Esophagus mucosa (tissue), 1 donor: Measurements from ENCODE around the gene SLC27A2. TPM values are rescaled to one million over a fixed set of nuclear protein-coding genes. Genes with fewer than 3 reads are reported as not detected.

Experiments used
- ATAC-seq: fragments of 200-7000 bp; cut with Tn5 transposase; one replicate; pipeline ENCODE4 v1.9.1; 2020
- total RNA-seq: library from RNA; stranded (reverse); gene quantifications from one replicate; pipeline ENCODE4 v1.2.4, GENCODE V29; 2023
- donor health status: DM: yes; HTN: yes; CAD: no.

SLC27A2 gene
- total RNA-seq, 1 donor from 2014 or later, result 0.92 TPM

GRCh38 chr15:50190723-50191122 lies 8.7 kb downstream of the SLC27A2 start:
- ATAC-seq, result no peak

- no peak for ATAC-seq
Measured at GRCh38 chr15:50192164-50192563, 10.2 kb downstream of the SLC27A2 start.

GRCh38 chr15:50192926-50193620 lies 11.1 kb downstream of the SLC27A2 start:
- ATAC-seq, result peak; percentile 43

DNA sequence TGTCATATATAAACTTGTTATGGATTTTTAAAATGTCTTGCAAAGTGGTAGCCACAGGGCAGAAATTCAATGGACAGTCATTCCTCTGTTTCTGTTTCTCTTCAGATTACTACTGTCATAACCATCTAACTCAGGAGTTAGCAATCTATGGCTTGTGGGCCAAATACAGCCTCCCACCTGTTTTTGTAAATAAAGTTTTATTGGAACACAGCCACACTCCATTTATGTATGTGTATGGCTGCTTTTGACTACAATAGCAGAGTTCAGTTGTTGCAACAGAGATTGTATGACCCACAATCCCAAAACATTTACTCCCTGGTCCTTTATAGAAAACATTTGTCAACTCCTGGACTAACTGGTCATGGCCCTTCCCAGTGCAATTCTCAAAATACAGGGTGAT lies 20.0 kb downstream of the SLC27A2 start:
- no peak for ATAC-seq

GRCh38 chr15:50206020-50206419 lies 24.0 kb downstream of the SLC27A2 start:
- no peak for ATAC-seq

GRCh38 chr15:50209809-50210208 lies 27.8 kb downstream of the SLC27A2 start:
- ATAC-seq, result peak; percentile 77

- peak; percentile 36 for ATAC-seq
Measured at GRCh38 chr15:50210462-50211157, 28.6 kb downstream of the SLC27A2 start.

DNA sequence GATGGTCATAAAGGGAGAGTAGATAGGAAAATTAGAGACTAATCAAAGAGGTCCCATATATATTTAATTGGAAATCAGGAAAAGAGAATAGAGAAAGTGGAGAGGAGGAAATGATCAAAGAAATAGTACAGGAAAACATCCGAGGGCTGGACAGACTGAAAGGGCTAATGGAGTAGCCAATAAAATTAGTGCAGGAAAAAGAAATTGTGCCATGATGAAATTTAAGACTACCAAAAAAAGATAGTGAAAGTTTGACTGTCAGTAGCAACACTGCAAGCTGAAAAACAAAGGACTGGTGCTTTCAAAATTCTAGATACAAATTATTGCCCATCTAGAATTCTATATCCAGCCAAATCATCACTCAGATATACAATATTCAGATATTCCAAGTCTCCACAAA lies 36.3 kb downstream of the SLC27A2 start:
- ATAC-seq, result no peak

DNA sequence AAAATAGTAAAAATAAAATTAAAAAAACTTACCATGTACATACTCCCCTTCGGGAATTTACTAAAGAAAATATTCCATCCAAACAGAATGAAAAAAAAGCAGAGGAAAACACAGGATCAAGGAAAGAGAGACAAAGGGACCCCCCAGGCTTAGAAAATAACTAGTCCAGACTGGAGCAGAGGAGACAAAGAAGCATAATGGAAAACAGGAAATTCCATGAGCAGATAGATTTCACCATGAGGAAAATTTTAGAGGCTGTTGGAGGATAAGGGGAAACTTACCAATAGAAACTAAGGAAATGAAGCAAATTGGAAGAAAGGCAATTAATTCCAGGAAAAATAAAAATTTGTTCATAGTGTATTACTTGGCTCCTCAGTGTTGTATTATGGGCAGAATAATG lies 36.7 kb downstream of the SLC27A2 start:
- ATAC-seq, result no peak

DNA sequence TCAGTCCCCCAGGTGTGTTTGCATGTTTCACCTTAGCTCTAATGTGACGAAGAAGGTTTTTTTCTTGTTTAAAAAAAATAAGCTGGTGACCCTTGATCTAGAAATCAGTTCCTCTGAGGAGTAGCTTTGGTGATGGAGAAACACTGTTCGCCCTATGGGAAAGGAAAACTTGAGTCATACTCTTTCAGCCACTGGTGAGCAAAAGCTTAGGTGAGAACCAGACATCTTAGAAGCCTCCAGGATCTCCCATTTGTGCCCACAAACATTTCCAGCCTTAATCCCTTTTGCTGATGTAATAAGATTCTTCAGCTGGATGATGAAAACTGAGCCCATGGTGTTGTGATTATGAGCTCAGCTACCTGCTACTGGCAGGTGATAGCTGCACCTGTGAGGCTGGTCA lies 37.8 kb downstream of the SLC27A2 start:
- no peak for ATAC-seq

GRCh38 chr15:50222181-50222580 lies 40.2 kb downstream of the SLC27A2 start:
- no peak for ATAC-seq

DNA sequence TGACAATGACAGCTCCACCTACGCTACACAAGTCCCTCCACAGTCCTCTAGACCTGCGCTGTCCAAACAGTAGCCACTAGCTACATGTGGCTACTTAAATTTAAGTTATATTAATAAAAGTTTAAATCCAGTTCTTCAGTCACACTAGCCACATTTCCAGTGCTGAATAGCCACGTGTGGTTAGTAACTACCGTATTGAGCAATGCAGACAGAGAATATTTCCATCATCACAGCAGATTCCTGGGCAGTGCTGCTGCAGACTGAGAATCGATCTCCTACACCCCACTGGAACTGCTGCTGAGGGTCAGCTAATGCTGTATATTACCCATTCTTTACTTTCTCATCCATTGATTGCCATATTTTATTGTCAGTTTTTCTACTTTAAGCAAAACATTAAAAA lies 42.6 kb downstream of the SLC27A2 start:
- ATAC-seq, result no peak

DNA sequence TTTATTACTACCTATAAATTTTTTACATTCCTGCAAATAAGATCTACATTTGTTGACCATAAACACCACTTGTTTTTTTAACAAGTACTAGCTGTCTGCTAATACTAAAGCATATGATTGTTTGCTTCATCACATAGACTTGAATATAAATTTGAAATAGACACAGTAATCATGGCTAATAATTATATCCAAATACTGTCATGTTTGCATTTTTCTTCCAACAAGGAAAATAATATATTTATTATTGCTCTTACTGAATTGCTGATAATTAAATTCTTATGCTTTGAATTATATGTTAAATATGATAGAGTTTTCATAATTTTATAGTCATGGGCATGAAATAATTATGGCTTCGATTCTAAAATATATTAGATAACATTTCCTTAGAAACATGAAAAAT lies 43.1 kb downstream of the SLC27A2 start:
- no peak for ATAC-seq

DNA sequence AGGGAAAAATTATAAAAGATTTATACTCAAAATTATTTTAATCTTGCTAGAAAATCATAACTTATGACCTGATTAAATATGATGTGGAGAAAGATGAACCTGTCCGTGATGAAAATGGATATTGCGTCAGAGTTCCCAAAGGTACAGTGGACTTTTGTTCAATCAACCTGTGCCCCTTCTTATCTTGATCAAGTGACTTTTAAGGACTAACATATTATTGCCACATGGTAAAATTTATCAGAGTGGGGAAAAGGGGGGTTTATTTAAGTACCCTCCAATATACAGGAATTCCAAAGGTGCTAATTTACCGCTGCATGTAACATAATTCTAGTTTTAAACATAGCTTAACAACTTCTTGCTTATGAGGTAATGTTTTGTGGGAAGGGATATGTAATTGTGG lies 43.9 kb downstream of the SLC27A2 start:
- ATAC-seq, result no peak

GRCh38 chr15:50227076-50227475 lies 45.1 kb downstream of the SLC27A2 start:
- no peak for ATAC-seq

DNA sequence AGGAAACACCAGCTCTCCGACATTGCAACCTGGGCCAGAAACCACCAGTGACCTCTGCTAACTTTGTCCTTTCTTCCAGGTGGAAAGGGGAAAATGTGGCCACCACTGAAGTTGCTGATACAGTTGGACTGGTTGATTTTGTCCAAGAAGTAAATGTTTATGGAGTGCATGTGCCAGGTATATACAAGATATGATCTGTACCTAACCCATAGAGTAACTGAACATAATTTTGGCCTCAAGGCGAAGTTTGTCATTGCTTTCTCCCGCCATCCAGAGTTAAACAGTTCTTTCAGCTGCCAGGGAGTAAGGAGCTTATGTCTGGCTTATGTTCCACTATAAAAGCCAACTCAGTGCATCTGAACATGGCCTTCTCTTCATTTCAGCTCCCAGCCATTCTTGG lies 46.9 kb downstream of the SLC27A2 start:
- no peak for ATAC-seq

DNA sequence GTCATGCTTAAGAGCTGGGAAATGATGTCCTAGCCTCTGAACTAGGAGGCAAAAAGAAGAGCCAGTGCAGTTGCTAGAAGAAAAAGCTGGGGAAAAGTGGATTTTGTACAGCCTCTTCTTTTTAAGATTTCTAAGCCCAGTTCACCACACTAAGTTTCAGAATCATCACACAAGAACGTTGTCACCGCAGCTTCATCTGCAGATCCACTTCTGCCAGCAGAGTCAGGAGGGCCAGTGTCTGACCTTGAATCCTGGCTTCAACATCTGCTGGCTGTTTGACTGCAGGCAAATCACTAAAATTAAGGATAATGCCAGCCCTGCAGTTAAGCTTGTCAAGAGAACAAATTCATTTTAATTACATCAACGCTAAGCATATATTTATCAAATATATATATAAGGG lies 47.3 kb downstream of the SLC27A2 start:
- ATAC-seq, result no peak

DNA sequence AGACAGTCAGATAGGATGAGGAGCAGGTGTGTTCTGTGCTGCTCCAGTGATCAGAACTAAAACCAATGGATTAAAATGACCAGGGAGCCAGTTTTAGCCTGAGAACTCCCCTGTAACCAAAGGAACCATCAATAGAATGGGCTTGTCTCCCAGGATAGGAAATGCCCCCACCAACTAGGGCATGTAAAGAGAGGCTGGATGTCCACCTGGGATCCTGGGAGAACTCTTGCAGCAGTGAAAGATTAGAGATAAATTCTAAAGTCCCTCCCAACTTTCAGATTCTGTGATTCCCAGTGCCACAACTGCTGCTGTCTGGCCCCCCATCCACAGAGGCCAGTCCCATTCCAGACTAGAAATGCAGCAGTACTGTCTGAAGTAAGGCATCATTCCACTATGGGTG lies 49.8 kb downstream of the SLC27A2 start:
- no peak for ATAC-seq

DNA sequence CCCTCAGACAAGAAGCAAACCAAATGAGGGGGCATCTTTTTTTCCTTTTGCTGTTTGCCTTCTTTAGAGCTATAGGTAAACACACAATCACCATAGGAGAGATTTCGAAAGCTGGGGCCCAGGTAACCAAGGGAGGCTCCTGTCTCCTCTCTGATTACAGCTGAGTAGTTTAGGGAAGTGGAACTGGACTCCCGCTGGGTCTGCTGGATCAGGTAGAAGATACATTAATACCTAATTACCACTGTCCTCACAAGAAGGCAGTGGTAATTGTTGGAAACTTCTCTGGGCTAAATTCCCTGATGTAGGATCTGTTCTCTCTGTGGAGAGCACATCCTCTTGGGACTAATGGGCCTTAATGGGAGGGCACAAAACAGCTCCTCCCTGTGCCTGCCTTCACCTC lies 50.8 kb downstream of the SLC27A2 start:
- no peak for ATAC-seq

GRCh38 chr15:50233192-50233736 lies 51.3 kb downstream of the SLC27A2 start:
- no peak for ATAC-seq

DNA sequence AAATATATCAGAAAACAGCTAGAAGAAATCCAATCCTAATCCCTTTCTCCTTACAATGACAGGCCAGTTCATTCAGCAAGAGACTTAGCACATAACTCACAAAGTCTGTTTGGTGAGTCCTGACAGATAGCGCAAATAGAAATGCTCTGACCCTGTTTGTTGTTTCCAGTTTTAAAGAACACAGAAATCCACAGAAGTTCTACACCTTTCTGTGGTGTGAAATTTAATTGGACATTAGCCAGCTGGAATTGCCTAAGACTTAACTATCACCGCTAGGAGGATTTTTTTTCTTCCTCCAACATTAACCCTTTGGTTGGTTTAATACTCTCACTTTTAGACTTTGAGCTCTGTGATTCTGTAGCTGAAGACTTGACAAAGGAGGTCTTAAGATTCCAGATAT lies 52.8 kb downstream of the SLC27A2 start:
- ATAC-seq, result no peak

DNA sequence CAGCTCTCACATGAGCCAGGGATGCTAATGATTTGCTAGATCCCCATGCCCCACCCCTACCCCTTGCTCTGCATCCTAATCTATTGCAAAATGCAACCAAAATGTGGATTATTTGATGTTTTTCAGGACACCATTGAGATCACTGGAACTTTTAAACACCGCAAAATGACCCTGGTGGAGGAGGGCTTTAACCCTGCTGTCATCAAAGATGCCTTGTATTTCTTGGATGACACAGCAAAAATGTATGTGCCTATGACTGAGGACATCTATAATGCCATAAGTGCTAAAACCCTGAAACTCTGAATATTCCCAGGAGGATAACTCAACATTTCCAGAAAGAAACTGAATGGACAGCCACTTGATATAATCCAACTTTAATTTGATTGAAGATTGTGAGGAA lies 53.8 kb downstream of the SLC27A2 start:
- no peak for ATAC-seq

GRCh38 chr15:50236433-50236832 lies 54.4 kb downstream of the SLC27A2 start:
- no peak for ATAC-seq

DNA sequence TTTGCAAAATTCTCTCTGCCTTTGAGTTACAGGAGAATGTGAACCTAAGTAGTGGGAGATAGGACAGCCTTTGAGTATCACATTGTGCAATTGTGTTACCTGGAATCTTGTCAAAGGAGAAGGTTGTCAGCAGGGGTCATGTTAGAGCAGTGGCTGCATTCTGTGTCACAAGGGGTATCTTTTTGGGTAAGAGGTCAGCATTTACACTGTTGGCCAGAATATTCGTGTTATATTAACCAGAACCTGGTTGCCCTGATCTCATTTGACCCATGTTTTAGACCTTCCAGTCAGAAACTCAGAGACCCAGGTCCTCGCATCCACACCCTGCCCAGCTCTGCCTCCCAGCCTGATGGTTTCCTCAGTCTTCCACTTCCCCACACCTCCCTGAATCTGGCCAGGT lies 56.3 kb downstream of the SLC27A2 start:
- ATAC-seq, result no peak
